Skin of body (tissue), 2 donors: ENCODE data around the gene VPS13C. TPM values are rescaled to one million over a fixed set of nuclear protein-coding genes. Genes with fewer than 3 reads are reported as not detected.

Source experiments
- DNase-seq: peaks from one replicate; lab custom pipeline; 2025; lab: John Stamatoyannopoulos, UW
- total RNA-seq: library from RNA; depleted of rRNA; stranded (reverse); fragments of >200 nt; gene quantifications from one replicate; pipeline ENCODE4 v1.2.3, GENCODE V29; 2014

VPS13C gene
- total RNA-seq = 81.8 TPM

- DNase-seq = peak; percentile 90
Observed at GRCh38 chr15:62060113-62060895, at the start of gene VPS13C. Gene VPS13C (minus strand): TSS chr15:62060447. CDS start chr15:62060374, 73 bp downstream.

GRCh38 chr15:62109437-62109836 is 49.2 kb upstream of the VPS13C start:
- no peak for DNase-seq

- no peak for DNase-seq
Observed at GRCh38 chr15:62108411-62108810, 48.2 kb upstream of the VPS13C start.

- DNase-seq = peak; percentile 7
Observed at GRCh38 chr15:62107571-62108121, 47.4 kb upstream of the VPS13C start.

- no peak for DNase-seq
Observed at GRCh38 chr15:62106096-62106495, 45.8 kb upstream of the VPS13C start.

- DNase-seq = no peak
Observed at GRCh38 chr15:62105266-62105665, 45.0 kb upstream of the VPS13C start.

GRCh38 chr15:62104846-62105245 is 44.6 kb upstream of the VPS13C start:
- no peak for DNase-seq

GRCh38 chr15:62104401-62104800 is 44.2 kb upstream of the VPS13C start:
- no peak for DNase-seq

- DNase-seq = peak; percentile 17
Observed at GRCh38 chr15:62103431-62103830, 43.2 kb upstream of the VPS13C start.

- peak; percentile 83 for DNase-seq
Observed at GRCh38 chr15:62099094-62099601, 38.9 kb upstream of the VPS13C start.

GRCh38 chr15:62094388-62094787 is 34.1 kb upstream of the VPS13C start:
- DNase-seq = no peak

GRCh38 chr15:62093809-62094208 is 33.6 kb upstream of the VPS13C start:
- no peak for DNase-seq

GRCh38 chr15:62090988-62091387 is 30.7 kb upstream of the VPS13C start:
- no peak for DNase-seq

- DNase-seq = no peak
Observed at GRCh38 chr15:62089616-62090015, 29.4 kb upstream of the VPS13C start.

GRCh38 chr15:62088353-62088693 is 28.1 kb upstream of the VPS13C start:
- no peak for DNase-seq

- DNase-seq = peak; percentile 46
Observed at GRCh38 chr15:62087671-62088352, 27.6 kb upstream of the VPS13C start.

GRCh38 chr15:62085740-62086139 is 25.5 kb upstream of the VPS13C start:
- no peak for DNase-seq

GRCh38 chr15:62083194-62084154 is 23.2 kb upstream of the VPS13C start:
- no peak for DNase-seq

GRCh38 chr15:62079594-62079993 is 19.3 kb upstream of the VPS13C start:
- DNase-seq = no peak

- no peak for DNase-seq
Observed at GRCh38 chr15:62075595-62076277, 15.5 kb upstream of the VPS13C start.
